SK-MEL-5 (cell line): Measurements from ENCODE around the gene TBATA. TPM values are rescaled to one million over a fixed set of nuclear protein-coding genes. Genes with fewer than 3 reads are reported as not detected.

Experiments
- DNase-seq: peaks from one replicate; pipeline ENCODE4 v3.0.0-alpha.2; 2016; ENCODE audit warnings: low read depth, low spot score
- in situ Hi-C: cut with HindIII; loops from 2 replicates; pipeline ENCODE4 v1.10.0; 2016; ENCODE audit warnings: low sequenced_read_pairs, high pct_unique_total_duplicates, low pct_unique_long_range_greater_than_20kb
- total RNA-seq: library from RNA; depleted of rRNA; stranded (reverse); fragments of >200 nt; shearing (Covaris generic); gene quantifications from 2 replicates; pipeline ENCODE4 v1.2.3, GENCODE V29; 2014

Gene TBATA
- total RNA-seq, 1 experiment from 2014 or later = not detected

DNA sequence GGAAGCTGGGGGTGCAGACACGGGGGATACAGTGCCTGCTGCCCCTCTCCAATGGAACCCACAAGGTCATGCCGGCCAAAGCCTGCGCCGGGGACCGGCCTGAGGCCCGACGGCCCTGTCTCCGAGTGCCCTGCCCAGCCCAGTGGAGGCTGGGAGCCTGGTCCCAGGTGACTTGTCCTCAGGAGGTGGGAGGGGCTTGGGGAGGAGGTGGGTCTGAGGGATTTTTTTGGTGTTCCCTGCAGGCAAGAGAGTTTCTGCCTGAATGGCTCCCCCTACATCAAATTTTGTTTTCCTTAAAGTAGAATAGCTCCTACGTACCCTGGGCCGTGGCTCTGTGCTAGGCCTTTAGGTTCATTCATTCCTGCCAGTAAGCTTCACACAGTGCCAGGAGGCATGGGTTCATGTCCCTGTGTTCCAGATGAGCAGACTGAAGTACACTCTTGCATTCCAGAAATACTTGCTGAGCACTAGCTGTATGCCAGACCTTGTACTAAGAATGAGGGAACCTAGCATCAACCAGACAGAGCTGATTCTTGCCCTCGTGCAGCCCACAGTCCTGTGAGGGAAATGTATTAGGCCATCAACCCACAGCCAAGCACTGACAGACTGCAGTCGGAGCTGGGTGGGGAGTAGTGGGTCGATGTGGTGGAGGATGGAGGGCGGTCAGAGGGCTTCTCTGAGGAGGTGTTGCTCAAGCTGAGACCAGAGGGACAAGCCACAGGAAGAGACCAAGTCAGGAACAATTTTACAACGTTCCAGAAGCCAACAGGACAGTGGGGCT is 31.1 kb downstream of the TBATA start:
- no peak for DNase-seq
- in situ Hi-C loops = no loop called here

- in situ Hi-C loops = no loop called here
- no peak for DNase-seq
These were observed 32.0 kb downstream of the TBATA start for GRCh38 chr10:70753026-70753663.

DNA sequence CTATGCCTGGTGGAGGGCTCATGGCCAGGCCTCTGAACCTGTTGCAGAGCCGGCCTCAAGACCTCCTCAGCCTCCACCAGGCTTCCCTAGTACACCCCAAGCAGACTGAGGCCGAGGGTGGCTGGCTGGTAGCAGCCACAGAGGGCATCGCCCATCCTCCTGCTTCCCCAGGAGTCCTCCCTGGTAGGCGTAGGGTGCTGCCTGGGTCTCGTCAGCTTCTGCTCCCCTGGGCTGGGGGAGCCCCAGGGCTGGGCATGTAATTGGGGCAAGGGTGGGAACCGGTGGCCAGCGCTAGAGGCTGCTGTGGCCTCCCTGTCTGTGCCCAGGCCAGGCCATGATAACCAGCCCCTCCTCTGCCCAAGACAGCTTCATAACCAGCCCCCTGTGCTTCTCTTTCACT is 32.6 kb downstream of the TBATA start:
- DNase-seq = no peak
- in situ Hi-C loops = no loop called here

DNA sequence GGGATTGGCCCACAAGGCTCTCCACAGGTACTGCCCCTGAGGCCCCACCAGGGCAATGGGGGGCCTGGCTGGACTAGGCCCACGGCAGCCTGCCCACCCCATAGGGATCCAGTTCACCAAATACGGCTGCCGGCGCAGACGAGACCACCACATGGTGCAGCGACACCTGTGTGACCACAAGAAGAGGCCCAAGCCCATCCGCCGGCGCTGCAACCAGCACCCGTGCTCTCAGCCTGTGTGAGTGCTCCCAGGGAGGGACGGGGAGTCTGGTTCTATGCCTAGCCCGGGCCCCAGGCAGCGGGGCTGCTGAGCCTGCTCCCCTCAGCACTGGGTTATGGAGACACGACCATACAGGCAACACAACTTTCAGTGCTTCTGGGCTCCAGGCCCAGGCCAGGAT is 33.2 kb downstream of the TBATA start:
- in situ Hi-C loops = no loop called here
- DNase-seq = no peak

- no peak for DNase-seq
- in situ Hi-C loops = no loop called here
These were observed 33.8 kb downstream of the TBATA start for GRCh38 chr10:70751356-70751755.

GRCh38 chr10:70750156-70750703 is 34.9 kb downstream of the TBATA start:
- in situ Hi-C loops = no loop called here

DNA sequence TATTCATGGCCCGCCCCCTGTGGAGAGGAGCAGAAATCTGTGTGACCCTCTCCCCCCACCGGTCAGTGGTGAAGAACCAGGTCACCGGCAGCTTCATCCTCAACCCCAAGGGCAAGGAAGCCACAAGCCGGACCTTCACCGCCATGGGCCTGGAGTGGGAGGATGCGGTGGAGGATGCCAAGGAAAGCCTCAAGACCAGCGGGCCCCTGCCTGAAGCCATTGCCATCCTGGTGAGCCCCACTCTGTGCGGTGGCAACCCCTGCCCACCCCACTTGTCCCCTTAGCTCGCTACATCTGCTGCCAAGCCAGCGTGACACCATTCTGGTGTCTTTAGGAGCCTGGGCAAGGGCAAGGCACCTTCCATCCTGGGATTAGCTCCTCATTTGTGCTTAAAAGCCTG is 35.4 kb downstream of the TBATA start:
- no peak for DNase-seq
- in situ Hi-C loops = no loop called here

More at GRCh38 chr10:70750156-70750703, 34.9 kb downstream of the TBATA start:
- DNase-seq = no peak

DNA sequence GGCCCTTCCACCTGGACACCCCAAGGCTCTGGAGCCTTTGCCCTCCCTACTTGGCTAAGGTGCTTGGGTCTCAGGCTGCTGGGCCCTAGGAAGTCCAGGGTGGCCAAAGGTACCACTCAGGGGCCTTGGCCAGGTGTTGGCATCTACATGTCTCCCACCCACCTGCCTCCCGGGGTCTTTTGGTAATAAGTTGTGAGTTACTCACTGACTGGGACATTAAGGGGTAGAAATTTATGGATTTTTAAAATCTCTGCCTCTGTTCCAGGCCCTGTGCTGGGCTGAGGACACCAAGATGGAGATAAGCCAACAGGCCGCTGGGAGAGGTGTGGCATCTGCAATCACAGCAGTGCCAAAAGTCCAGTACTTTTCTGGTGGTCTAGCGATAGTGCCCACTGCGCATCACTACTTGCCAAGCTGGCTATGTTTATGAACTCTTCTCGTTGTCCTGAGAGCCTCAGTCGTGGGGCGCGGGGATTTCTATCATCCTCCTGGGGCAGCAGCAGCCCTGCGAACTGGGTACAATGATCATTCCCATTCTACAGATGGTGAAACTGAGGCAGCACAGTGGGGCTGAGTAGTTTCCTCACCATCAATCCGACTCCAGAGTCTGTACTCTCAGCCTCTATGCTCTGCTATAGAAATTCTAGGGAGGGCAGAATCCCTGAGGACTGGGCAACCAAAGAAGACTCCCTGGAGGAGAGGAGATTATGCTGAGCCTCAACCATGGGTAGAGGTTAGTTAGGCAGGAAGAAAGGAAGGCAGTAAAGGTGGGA is 36.2 kb downstream of the TBATA start:
- DNase-seq = no peak
- in situ Hi-C loops = no loop called here

DNA sequence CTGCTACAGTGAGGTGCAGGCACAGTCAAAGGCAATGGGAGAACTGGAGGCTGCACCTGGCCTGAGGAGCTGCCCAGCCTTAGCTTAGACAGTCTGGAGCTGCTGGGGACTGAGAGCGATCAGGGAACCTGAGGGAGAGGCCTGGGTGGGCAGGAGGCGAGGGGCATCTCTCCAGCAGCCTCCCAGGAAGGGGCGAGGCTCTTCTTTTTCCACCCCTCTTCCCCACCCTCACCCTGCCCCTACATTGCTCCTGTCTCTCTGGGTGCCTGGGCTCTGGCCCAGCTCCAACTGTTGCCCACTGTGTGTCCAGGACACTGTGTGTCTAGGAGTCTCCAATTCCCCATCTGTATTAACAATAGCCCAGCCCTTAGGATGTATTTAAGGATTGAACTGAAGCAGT is 36.9 kb downstream of the TBATA start:
- DNase-seq = no peak
- in situ Hi-C loops = no loop called here

DNA sequence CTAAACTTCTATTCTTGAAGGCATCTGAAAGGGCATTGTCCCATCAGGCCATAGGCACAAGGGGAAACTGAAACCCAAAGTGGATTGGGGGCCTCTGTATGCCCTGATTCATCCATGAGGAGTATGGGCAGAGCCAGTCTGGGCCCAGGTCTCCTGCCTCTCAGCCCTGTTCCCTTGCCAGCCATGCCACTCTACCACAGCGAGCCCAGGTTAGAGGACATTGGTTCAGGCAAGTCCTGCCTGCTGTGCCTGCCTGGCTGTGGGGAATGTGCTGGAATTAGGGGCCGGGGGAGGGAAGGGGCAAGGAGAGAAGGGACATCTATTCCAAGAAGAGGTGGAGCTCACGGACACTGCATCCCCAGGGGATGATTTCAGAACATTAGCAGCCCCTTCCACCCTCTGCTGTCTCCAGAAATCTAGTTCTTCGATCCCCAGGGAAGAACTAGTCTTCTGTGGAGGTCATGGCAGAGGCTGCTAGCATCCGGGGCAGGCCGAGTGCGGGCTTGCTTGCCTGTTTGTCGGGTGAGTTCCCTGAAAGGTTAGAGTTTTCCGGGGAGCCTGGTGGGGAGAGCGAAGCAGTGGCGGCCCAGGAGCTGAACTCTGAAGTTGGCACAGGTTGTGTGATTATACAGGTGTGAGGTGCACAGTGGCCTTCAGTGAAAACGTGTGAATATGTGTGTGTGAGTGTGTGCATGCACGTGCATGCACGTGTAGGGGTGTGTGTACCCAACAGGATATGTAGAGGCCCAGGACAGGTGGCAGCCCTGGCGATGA is 37.8 kb downstream of the TBATA start:
- in situ Hi-C loops = no loop called here
- no peak for DNase-seq

GRCh38 chr10:70745555-70745954 is 39.6 kb downstream of the TBATA start:
- in situ Hi-C loops = no loop called here
- DNase-seq = no peak

- in situ Hi-C loops = no loop called here
- no peak for DNase-seq
These were observed 40.5 kb downstream of the TBATA start for GRCh38 chr10:70744617-70745143.

- DNase-seq = no peak
- in situ Hi-C loops = no loop called here
These were observed 41.3 kb downstream of the TBATA start for GRCh38 chr10:70743879-70744278.

- in situ Hi-C loops = no loop called here
- no peak for DNase-seq
These were observed 41.8 kb downstream of the TBATA start for GRCh38 chr10:70743430-70743788.

DNA sequence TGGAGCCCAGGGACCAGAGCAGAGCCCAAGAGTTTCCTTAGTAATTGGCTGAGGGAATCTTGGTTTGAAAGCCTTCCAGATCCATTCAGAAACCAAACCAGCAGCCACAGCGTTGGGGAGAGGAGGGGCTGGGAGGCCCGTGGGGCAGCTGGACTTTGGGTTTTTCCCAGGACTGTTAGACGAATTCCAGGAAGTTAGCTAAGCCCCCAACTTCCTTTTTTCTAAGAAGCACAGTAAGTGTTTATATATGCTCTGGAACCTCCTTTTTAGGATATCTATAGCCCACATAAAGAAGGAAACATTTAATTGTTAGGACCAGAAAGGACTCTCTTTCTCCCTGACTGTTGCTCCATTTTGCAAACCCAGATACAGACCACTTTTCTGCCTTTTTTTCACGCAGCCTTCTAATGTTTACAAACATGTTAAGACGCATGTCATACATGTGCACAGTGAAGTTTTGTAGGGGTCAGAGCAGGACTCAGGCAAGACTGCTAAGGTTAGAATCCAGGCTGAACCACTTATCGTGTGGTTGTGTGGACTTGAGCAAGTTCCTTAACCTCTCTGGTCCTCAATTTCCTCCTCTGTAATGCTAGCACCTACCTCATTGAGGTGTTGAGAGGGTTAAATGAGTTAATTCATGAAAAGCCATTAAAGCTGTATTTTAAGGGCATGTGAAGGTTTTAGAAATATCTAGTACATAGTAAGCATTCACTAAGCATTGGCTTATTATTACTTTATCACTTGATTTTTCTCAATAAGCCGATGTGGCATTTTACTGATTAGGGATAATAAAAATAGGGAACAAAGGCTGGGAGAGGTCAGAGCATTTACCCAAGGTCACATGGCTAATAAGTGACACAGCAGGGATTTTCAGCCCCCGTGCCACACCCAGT is 42.4 kb downstream of the TBATA start:
- no peak for DNase-seq
- in situ Hi-C loops = no loop called here

GRCh38 chr10:70740406-70741288 is 44.5 kb downstream of the TBATA start:
- in situ Hi-C loops = no loop called here
- no peak for DNase-seq
